ENCODE results near the gene ERFL.

DNA sequence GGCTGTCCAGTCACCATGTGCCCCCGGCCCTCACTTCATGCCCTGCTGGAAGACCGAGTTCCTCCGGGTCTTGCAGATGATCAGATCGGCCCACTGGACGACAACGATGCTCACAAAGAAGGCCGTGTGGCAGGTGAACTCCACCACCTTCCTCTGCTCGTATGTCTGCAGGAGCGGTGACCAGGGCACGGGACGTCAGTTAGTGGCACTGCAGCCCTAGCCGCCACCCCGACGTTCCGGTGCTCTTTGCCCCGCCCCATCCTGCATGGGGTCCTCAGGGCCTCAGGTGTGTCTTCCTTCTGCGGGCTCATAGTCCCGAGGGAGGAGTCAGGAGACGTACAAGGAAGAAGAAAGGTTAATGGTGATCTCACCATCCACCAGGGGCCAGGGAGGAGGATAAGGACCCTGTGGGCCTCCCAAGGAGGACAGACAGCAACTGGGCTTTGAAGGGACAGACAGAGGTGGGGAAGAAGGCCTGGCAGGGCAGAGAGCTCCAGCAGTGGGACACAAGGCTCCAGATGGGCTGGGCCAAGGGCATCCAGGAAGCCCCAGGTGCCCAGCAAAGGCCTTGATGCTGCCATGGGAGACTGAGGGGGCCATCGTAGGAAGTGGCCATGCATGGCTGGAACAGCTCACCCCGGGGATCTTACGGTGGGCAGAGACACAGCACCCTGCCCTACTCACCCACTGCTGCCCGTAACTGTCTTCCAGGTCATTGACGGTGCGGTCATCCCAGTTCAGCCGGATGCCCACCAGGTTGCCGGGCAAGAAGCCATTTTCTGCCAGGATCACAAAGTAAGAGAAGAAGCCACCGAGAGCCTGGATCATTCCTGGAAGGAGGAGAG, 40.7 kb upstream of the ERFL start:
- TF ChIP-seq, protein P1, sequence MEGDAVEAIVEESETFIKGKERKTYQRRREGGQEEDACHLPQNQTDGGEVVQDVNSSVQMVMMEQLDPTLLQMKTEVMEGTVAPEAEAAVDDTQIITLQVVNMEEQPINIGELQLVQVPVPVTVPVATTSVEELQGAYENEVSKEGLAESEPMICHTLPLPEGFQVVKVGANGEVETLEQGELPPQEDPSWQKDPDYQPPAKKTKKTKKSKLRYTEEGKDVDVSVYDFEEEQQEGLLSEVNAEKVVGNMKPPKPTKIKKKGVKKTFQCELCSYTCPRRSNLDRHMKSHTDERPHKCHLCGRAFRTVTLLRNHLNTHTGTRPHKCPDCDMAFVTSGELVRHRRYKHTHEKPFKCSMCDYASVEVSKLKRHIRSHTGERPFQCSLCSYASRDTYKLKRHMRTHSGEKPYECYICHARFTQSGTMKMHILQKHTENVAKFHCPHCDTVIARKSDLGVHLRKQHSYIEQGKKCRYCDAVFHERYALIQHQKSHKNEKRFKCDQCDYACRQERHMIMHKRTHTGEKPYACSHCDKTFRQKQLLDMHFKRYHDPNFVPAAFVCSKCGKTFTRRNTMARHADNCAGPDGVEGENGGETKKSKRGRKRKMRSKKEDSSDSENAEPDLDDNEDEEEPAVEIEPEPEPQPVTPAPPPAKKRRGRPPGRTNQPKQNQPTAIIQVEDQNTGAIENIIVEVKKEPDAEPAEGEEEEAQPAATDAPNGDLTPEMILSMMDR (conservative IDR thresholded peaks at IDR 0.05; ENCODE audit: low read length): no peak
- TF ChIP-seq EZH2phosphoT487 (IDR thresholded peaks at IDR 0.05; ENCODE audit: borderline replicate concordance, low read depth, low read length): no peak

Measured in OCI-LY7 (cell line).